Adipocyte (in vitro differentiated cells): Measurements from ENCODE around the gene UBAC1.
"Not testable (repeated sequence)": the region's sequence is repeated elsewhere in the genome, so short reads cannot be mapped to it uniquely, and the experiment has no call there.

Source experiments
- DNase-seq: peaks from one replicate; pipeline ENCODE4 v3.0.0-alpha.2; 2015; ENCODE audit warnings: low read depth
- H3K27me3 ChIP-seq: replicated peaks from 2 replicates; pipeline ENCODE4 v1.7.0; 2013; ENCODE audit warnings: mild to moderate bottlenecking, low read length, moderate library complexity; ENCODE audit not compliant: control insufficient read depth, insufficient read depth
- H3K36me3 ChIP-seq: 2 replicates; pipeline ENCODE4 v1.7.0; 2013; ENCODE audit warnings: low read length, mild to moderate bottlenecking, moderate library complexity; ENCODE audit not compliant: control insufficient read depth, insufficient read depth, severe bottlenecking
- H3K4me1 ChIP-seq: 2 replicates; pipeline ENCODE4 v1.7.0; 2013; ENCODE audit warnings: mild to moderate bottlenecking, low read length, moderate library complexity; ENCODE audit not compliant: control insufficient read depth, insufficient read depth
- H3K4me3 ChIP-seq: 2 replicates; pipeline ENCODE4 v1.7.0; 2013; ENCODE audit warnings: mild to moderate bottlenecking, low read length, moderate library complexity
- H3K9ac ChIP-seq: 2 replicates; pipeline ENCODE4 v1.7.0; 2013; ENCODE audit warnings: mild to moderate bottlenecking, low read length, moderate library complexity
- H3K9me3 ChIP-seq: 2 replicates; pipeline ENCODE4 v1.7.0; 2013; ENCODE audit warnings: mild to moderate bottlenecking, low read length, moderate library complexity; ENCODE audit not compliant: control insufficient read depth

Gene UBAC1

GRCh38 chr9:135898634-135899407 is 62.4 kb downstream of the UBAC1 start:
- Histone ChIP-seq H3K4me3 (no peak overlapping the region), H3K36me3 (no peaks in the 10 kb centered on the region), H3K9me3 (no peaks in the 10 kb centered on the region), H3K9ac (no peak overlapping the region), H3K27me3 (no peaks in the 10 kb centered on the region), H3K4me1 (peaks cover 10% of the 10 kb centered on the region)
- peak; percentile 78 for DNase-seq

GRCh38 chr9:135896626-135897025 is 64.5 kb downstream of the UBAC1 start:
- no peak for DNase-seq
- Histone ChIP-seq H3K27me3 (no peaks in the 10 kb centered on the region), H3K36me3 (no peaks in the 10 kb centered on the region), H3K9me3 (no peaks in the 10 kb centered on the region), H3K4me1 (peaks cover 6% of the 10 kb centered on the region), H3K4me3 (no peak overlapping the region), H3K9ac (no peak overlapping the region)

- peaks cover 6% of the 10 kb centered on the region for H3K4me1 ChIP-seq
- no peaks in the 10 kb centered on the region for H3K9me3 ChIP-seq
- DNase-seq: no peak
- H3K36me3 ChIP-seq: no peaks in the 10 kb centered on the region
- H3K4me3 ChIP-seq: no peak overlapping the region
- no peak overlapping the region for H3K9ac ChIP-seq
- no peaks in the 10 kb centered on the region for H3K27me3 ChIP-seq
Observed at GRCh38 chr9:135896205-135896604, 65.0 kb downstream of the UBAC1 start.

- no peak for DNase-seq
- no peaks in the 10 kb centered on the region for H3K27me3 ChIP-seq
- H3K9me3 ChIP-seq: no peaks in the 10 kb centered on the region
Observed at GRCh38 chr9:135895202-135895848, 65.8 kb downstream of the UBAC1 start.

DNA sequence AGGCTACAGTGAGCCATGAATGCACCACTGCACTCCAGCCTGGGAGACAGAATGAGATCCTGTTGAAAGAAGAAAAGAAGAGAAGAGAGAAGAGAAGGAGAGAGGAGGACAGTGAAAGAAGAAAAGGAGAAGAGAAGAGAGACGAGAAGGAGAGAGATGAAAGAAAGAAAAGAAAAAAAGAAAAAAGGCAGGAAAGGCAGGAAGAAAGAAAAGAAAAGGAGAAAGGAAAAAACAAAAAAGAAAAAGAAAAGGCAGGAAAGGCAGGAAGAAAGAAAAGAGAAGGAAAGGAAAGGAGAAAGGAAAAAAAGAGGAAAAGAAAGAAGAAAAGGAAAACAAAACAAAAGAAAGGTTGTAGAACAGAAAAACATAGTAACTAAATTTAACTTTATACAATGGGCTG is 68.1 kb downstream of the UBAC1 start:
- no peaks in the 10 kb centered on the region for H3K27me3 ChIP-seq
- no peaks in the 10 kb centered on the region for H3K9me3 ChIP-seq
- no peak overlapping the region for H3K9ac ChIP-seq
- DNase-seq: no peak
- H3K4me1 ChIP-seq: peaks cover 9% of the 10 kb centered on the region
- no peaks in the 10 kb centered on the region for H3K36me3 ChIP-seq
- H3K4me3 ChIP-seq: no peak overlapping the region

More at GRCh38 chr9:135895202-135895848, 65.8 kb downstream of the UBAC1 start:
- Histone ChIP-seq H3K9ac (no peak overlapping the region), H3K4me3 (no peak overlapping the region), H3K4me1 (peaks cover 9% of the 10 kb centered on the region), H3K36me3 (no peaks in the 10 kb centered on the region)

GRCh38 chr9:135892327-135892726 is 68.8 kb downstream of the UBAC1 start:
- not testable (repeated sequence) for H3K4me1 ChIP-seq, DNase-seq, H3K27me3 ChIP-seq, H3K9ac ChIP-seq, H3K36me3 ChIP-seq, H3K4me3 ChIP-seq, H3K9me3 ChIP-seq

GRCh38 chr9:135891027-135891631 is 70.0 kb downstream of the UBAC1 start:
- no peaks in the 10 kb centered on the region for H3K36me3 ChIP-seq
- H3K9ac ChIP-seq: no peak overlapping the region
- H3K4me1 ChIP-seq: peaks cover 9% of the 10 kb centered on the region
- H3K9me3 ChIP-seq: no peaks in the 10 kb centered on the region
- no peaks in the 10 kb centered on the region for H3K27me3 ChIP-seq
- no peak overlapping the region for H3K4me3 ChIP-seq
- no peak for DNase-seq

DNA sequence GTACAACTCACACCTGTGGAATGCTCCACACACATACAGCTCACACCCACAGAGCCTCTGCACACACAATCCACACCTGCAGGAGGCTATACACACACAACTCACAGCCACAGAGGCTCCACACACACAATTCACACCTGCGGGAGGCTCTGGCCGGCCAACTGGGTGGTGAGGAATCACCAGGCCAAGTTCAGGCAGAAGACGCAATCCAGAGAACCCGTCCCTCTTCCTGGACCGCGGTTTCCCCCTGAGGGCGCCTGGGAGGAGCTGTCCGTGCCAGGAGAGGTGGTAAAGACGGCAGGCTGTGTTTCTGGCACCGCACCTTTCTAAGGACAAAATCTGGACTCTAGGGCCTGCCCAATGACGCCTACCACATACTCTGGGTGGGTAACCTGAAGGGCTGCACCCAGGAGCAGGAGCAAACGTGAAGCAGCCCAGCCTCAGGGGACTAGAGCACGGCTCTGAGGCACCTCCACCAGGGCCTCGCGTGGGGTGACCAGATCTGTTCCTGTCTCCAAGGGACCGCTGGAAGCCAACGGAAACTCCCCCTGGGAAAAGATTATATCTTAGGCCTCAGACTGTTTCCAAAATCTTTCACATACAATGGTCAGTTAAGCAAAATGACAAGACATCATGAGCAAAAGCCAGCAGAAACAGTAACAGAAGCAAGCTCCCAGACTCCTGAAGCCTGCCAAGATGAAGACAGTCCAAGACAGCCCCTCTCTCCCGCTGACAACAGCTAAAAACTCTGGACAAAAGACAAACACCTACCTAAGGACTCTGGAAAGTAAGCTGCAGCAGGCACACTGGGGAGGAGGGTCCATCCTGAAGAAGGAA is 70.8 kb downstream of the UBAC1 start:
- DNase-seq: no peak
- Histone ChIP-seq H3K36me3 (no peaks in the 10 kb centered on the region), H3K27me3 (no peaks in the 10 kb centered on the region), H3K9ac (no peak overlapping the region), H3K9me3 (no peaks in the 10 kb centered on the region), H3K4me3 (no peak overlapping the region), H3K4me1 (peaks cover 9% of the 10 kb centered on the region)

DNA sequence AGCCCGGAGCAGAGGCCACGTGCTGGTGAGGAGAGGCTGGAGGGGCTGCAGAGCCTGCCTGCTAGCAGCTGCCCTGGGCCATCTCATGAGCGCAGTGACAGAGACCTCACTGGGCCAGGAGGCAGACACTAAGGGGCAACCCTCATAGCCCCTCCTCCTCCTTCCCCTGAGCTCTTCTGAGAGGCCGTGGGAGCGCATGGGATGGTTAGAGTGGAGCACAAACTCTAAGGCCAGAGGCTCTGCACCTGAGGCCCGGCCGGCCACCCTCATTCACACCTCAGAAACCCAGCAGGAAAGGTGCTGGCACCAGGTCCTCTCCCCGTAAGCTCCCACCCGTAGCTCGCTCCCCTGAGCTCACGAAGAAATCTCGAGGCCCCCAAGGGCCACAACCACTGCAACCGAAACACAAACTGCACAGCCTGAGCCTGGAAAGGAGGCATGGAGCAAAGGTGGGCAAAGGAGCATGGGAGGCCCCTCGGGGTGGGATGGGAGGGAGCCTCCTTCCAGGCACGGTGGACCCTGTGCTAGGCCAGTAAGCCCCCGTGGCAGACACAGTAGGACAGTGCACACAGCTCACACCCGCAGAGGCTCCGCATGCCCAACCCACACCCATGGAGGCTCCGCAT is 71.5 kb downstream of the UBAC1 start:
- H3K27me3 ChIP-seq: no peaks in the 10 kb centered on the region
- no peak overlapping the region for H3K9ac ChIP-seq
- H3K4me1 ChIP-seq: peaks cover 16% of the 10 kb centered on the region
- H3K36me3 ChIP-seq: no peaks in the 10 kb centered on the region
- DNase-seq: no peak
- no peak overlapping the region for H3K4me3 ChIP-seq
- no peaks in the 10 kb centered on the region for H3K9me3 ChIP-seq

GRCh38 chr9:135888766-135889394 is 72.3 kb downstream of the UBAC1 start:
- no peak for DNase-seq
- Histone ChIP-seq H3K36me3 (no peaks in the 10 kb centered on the region), H3K9ac (no peak overlapping the region), H3K27me3 (no peaks in the 10 kb centered on the region), H3K4me3 (no peak overlapping the region), H3K4me1 (peaks cover 17% of the 10 kb centered on the region), H3K9me3 (no peaks in the 10 kb centered on the region)
